Brain microvascular endothelial cell (primary cell): Measurements from ENCODE around the gene METTL25B.
A peak's percentile ranks its signal among the peaks of the same experiment; 100 is the strongest.

Source experiments
- DNase-seq: peaks from one replicate; pipeline ENCODE4 v3.0.0-alpha.2; 2020
- H3K27ac ChIP-seq: fragments of 250-450 bp; sonication (Bioruptor Pico); 2 replicates; pipeline ENCODE4 v1.5.1; 2020; ENCODE audit warnings: mild to moderate bottlenecking, moderate library complexity
- H3K27me3 ChIP-seq: fragments of 250-450 bp; sonication (Bioruptor Pico); replicated peaks from 2 replicates; pipeline ENCODE4 v1.5.1; 2020; ENCODE audit warnings: mild to moderate bottlenecking
- H3K36me3 ChIP-seq: fragments of 250-450 bp; sonication (Bioruptor Pico); replicated peaks from 2 replicates; pipeline ENCODE4 v1.5.1; 2020; ENCODE audit warnings: mild to moderate bottlenecking
- H3K4me3 ChIP-seq: 2 replicates; pipeline ENCODE4 v1.5.1; 2011; ENCODE audit warnings: low read depth, mild to moderate bottlenecking, control low read depth, low read length, moderate library complexity
- in situ Hi-C: cut with HindIII; loops from 2 replicates; pipeline ENCODE4 v1.10.0; 2017; ENCODE audit warnings: low sequenced_read_pairs, low pct_ligation_motif_present
- TF ChIP-seq, protein P1 (sequence below): IDR thresholded peaks from 2 replicates; pipeline ENCODE4 v1.5.1; 2011; ENCODE audit warnings: low read depth, mild to moderate bottlenecking, moderate library complexity, low read length, control low read depth, inconsistent platforms; ENCODE audit errors: missing control alignments

Gene METTL25B

DNA sequence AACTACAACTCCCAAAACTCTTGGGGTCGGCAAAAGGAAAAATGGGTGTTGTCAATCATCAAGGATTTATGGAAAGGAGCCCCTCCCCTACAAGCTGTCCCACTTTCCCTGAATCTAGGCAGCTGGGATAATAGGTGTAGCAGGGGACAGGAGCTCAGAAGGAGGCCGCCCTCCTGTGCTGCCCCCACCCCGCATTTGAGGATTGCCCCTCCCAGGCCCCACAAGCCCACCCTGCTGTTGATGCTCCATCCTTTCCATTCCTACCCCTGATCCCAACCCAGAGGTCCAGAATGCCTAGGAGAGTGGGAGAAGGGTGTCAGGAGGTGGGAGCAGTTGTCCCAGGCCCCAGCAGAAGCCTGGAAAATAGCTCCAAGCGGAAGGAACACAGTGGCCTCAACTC is 14.5 kb downstream of the METTL25B start:
- in situ Hi-C loops, result no loop called here
- Histone ChIP-seq H3K36me3 (peaks cover 23% of the 10 kb centered on the region), H3K4me3 (no peak overlapping the region), H3K27ac (no peak overlapping the region), H3K27me3 (no peaks in the 10 kb centered on the region)
- TF ChIP-seq, protein P1, sequence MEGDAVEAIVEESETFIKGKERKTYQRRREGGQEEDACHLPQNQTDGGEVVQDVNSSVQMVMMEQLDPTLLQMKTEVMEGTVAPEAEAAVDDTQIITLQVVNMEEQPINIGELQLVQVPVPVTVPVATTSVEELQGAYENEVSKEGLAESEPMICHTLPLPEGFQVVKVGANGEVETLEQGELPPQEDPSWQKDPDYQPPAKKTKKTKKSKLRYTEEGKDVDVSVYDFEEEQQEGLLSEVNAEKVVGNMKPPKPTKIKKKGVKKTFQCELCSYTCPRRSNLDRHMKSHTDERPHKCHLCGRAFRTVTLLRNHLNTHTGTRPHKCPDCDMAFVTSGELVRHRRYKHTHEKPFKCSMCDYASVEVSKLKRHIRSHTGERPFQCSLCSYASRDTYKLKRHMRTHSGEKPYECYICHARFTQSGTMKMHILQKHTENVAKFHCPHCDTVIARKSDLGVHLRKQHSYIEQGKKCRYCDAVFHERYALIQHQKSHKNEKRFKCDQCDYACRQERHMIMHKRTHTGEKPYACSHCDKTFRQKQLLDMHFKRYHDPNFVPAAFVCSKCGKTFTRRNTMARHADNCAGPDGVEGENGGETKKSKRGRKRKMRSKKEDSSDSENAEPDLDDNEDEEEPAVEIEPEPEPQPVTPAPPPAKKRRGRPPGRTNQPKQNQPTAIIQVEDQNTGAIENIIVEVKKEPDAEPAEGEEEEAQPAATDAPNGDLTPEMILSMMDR, result no peak
- DNase-seq, result no peak

DNA sequence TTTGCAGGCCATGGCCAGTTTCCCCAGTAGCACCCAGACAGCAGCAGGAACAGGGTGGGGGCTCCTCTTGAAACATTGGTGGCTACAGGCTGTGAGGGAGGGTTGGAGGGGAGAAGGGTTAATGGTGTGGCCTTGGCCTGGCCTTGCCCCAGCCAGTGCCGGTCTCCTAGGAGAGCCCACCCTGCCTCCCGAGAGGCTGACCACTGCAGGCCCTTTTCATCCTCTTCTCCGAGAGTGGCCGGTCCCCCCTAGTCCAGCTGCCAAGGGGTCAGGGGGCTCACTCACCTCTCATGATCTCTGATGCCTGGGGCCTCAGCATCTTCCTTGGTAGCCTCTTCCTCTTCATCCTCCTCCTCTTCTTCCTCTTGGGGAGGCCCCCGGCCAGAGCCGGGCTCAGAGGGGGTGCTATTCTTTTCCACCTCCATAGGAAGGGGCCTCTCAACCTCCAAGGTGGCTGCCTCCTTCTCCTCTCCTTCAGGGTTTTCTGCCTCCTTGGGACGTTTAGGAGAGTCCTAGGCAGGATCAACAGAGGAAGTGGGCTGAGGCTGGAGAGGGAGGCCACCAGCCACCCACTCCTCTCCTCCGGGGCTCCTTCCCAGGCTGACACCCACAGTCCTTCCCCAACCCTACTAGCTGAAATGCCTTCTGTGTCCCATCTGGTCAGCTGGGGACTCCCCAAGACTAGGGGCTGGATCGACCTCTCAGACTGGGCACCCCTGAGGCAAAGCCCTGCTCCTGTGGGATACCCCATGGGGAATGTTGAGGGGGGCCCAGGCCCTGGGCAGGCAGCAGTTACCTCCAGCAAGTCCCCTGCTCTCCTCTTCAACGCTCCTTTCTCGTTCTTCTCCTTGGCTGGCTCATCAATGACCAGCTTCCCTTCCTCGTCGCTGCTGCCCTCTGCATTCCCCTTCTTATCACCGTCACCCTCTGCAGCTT is 15.4 kb downstream of the METTL25B start:
- H3K27me3 ChIP-seq, result no peaks in the 10 kb centered on the region
- TF ChIP-seq, protein P1, result no peak
- peaks cover 17% of the 10 kb centered on the region for H3K36me3 ChIP-seq
- no peak overlapping the region for H3K4me3 ChIP-seq
- in situ Hi-C loops, result no loop called here
- no peak overlapping the region for H3K27ac ChIP-seq
- DNase-seq, result no peak

DNA sequence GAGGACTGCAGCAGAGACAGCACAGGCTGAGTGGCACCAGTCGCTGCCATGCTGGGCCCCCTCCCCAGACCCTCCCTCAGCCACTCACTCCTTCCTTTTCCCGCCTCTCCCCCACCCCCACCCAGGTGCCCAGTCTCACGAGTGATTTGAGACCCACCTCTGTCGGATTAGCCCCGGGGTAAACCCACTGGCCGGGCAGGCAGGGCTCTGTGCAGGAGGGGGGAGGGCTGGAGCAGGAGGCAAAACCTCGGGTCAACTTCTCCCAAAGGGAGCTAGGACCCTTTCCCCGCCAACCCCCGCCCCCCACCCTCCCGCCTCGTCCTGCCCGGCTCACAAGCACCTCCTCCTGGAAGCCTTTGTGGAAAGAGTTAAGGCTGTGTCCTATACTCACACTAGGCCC is 16.1 kb downstream of the METTL25B start:
- Histone ChIP-seq H3K36me3 (peaks cover 17% of the 10 kb centered on the region), H3K27me3 (no peaks in the 10 kb centered on the region), H3K27ac (no peak overlapping the region), H3K4me3 (no peak overlapping the region)
- TF ChIP-seq, protein P1, result no peak
- DNase-seq, result no peak
- in situ Hi-C loops, result no loop called here

DNA sequence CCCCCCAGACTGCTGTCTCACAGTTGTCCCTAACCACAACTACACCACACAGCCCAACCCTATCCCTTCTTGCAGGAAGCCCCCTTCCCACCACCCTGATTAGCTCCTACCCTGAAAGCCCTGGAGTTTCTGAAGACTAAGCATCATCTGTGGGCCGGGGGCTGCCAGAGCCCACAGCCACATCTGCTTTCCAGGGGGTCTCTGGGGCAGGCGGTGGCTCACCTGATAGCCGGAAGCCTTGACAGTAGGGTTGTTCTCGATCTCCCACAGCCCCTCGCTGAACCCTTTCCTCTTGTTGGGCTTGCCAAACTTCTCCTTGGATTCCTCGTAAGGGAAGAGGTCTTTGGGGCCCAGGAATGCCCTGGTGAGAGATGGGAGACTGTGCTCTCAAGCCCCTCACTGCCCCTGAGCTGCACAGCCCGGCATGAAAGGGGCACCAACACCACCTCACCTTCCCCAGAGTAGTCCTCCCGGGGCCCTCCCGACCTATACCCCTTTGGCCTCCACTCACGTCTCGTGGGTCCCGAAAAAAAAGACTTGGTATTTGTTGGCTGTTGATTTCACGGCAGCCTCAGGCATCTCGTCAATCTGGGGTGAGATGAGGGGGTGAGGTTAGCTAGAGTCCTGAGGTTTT is 16.6 kb downstream of the METTL25B start:
- in situ Hi-C loops, result no loop called here
- TF ChIP-seq, protein P1, result no peak
- no peak for DNase-seq
- H3K27me3 ChIP-seq, result no peaks in the 10 kb centered on the region
- no peak overlapping the region for H3K4me3 ChIP-seq
- H3K36me3 ChIP-seq, result peaks cover 17% of the 10 kb centered on the region
- no peak overlapping the region for H3K27ac ChIP-seq

DNA sequence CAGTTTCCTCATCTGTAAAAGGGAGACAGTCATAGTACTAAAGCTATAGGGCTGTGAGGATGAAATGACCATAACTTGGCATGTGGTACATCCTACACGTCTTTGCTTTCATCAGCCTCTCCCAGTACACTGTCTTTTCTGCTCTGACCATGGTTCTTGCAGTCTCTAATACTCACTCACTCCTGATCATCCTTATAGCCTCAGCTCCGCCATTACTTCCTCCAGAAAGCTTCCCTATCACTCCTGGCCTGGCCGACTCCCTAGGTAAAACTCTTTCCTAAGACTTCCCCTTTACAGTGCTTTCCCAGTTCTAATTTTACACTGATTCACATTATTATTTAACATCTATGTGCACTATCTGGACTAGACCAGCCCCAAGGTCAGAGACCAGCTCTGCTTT is 17.6 kb downstream of the METTL25B start:
- Histone ChIP-seq H3K36me3 (peaks cover 17% of the 10 kb centered on the region), H3K27ac (peak overlapping the region; percentile 99), H3K4me3 (no peak overlapping the region), H3K27me3 (no peaks in the 10 kb centered on the region)
- in situ Hi-C loops, result no loop called here
- TF ChIP-seq, protein P1, result no peak
- no peak for DNase-seq
